HepG2 (cell line): Measurements from ENCODE around the gene IVD. TPM values are rescaled to one million over a fixed set of nuclear protein-coding genes. Genes with fewer than 3 reads are reported as not detected.

ENCODE experiments used
- ATAC-seq: fragments of 200-7000 bp; cut with Tn5 transposase; 3 replicates; pipeline ENCODE4 v1.9.1; 2020; ENCODE audit warnings: mild to moderate bottlenecking, moderate library complexity
- BruUV-seq: library from RNA; stranded (reverse); fragments of 400-500 nt; replicated peaks from 2 replicates; lab custom pipeline; 2021; lab: Mats Ljungman, UMichigan
- CTCF ChIA-PET: fragments of 300-600 bp; formaldehyde crosslinking; extraction: SDS; loops from one replicate; lab custom pipeline; 2021; ENCODE audit warnings: low total read pairs, inconsistent platforms, low intra/inter-chr PET ratio; lab: Yijun Ruan, JAX
- POLR2A ChIA-PET: fragments of 350-600 bp; sonication (Branson Sonifier 250); formaldehyde crosslinking; loops from one replicate; lab custom pipeline; 2020; ENCODE audit warnings: antibody characterized with exemption, inconsistent platforms; lab: Yijun Ruan, JAX
- DNase-seq: peaks from one replicate; pipeline ENCODE4 v3.0.0-alpha.2; 2015; ENCODE audit warnings: low spot score
- FAIRE-seq: peaks from 3 replicates; lab custom pipeline; 2011; peaks lifted over from hg19 to GRCh38; lab: Jason Lieb, UNC
- H2AFZ ChIP-seq: one replicate; pipeline ENCODE4 v1.6.1; 2011; ENCODE audit warnings: low read length, inconsistent platforms
- H3K27ac ChIP-seq: fragments of 300-600 bp; 3 replicates; pipeline ENCODE4 v1.8.0; 2011; ENCODE audit warnings: mixed run types, mild to moderate bottlenecking, mixed read lengths, low read length, inconsistent platforms; ENCODE audit not compliant: insufficient read depth; ENCODE audit errors: extremely low read length
- H3K27me3 ChIP-seq, 2 experiments: fragments of 200-600 bp in 1 of 2; 2 replicates in 1 of 2; 3 replicates in 1 of 2; pipeline versions ENCODE4 v1.6.0 to v1.8.0; 2011; ENCODE audit warnings: low read length in 2 of 2, mild to moderate bottlenecking in 2 of 2, moderate library complexity in 2 of 2, inconsistent platforms in 1 of 2; ENCODE audit not compliant: insufficient read depth in 2 of 2, control insufficient read depth in 1 of 2
- H3K36me3 ChIP-seq, 2 experiments: fragments of 200-600 bp in 1 of 2; replicated peaks in 1 of 2; 2 replicates in 1 of 2; 3 replicates in 1 of 2; pipeline versions ENCODE4 v1.5.1 to v1.8.0; 2011; ENCODE audit warnings: low read length in 2 of 2, inconsistent platforms in 1 of 2; ENCODE audit not compliant: insufficient read depth in 2 of 2, control insufficient read depth in 1 of 2
- H3K4me1 ChIP-seq: 2 replicates; pipeline ENCODE4 v1.5.1; 2012; ENCODE audit warnings: low read length, inconsistent platforms; ENCODE audit not compliant: insufficient read depth
- H3K4me2 ChIP-seq: 2 replicates; pipeline ENCODE4 v1.6.0; 2011; ENCODE audit warnings: low read depth, low read length, inconsistent platforms
- H3K4me3 ChIP-seq, 3 experiments: fragments of 200-600 bp in 1 of 3; sonication (generic), shearing (Covaris generic) in 1 of 3; replicated peaks in 1 of 3; 2 replicates each; pipeline ENCODE4 v1.5.1; 2011 to 2016; ENCODE audit warnings: low read length in 3 of 3, inconsistent platforms in 2 of 3, low read depth in 2 of 3, mild to moderate bottlenecking in 2 of 3, control low read depth in 1 of 3, mixed read lengths in 1 of 3; ENCODE audit not compliant: insufficient read depth in 1 of 3
- H3K79me2 ChIP-seq: one replicate; pipeline ENCODE4 v1.6.1; 2011; ENCODE audit warnings: low read length, inconsistent platforms; ENCODE audit not compliant: insufficient read depth
- H3K9ac ChIP-seq: 2 replicates; pipeline ENCODE4 v1.6.0; 2011; ENCODE audit warnings: mild to moderate bottlenecking, low read depth, low read length, inconsistent platforms; ENCODE audit not compliant: insufficient read depth
- H3K9me3 ChIP-seq: 2 replicates; pipeline ENCODE4 v1.5.1; 2012; ENCODE audit warnings: mild to moderate bottlenecking, low read length
- H4K20me1 ChIP-seq: 2 replicates; pipeline ENCODE4 v1.6.0; 2011; ENCODE audit warnings: inconsistent platforms, mild to moderate bottlenecking, low read length, moderate library complexity; ENCODE audit not compliant: insufficient read depth
- CBX2 ChIP-seq, 2 experiments: fragments of 200-600 bp in 1 of 2; sonication (generic); formaldehyde crosslinking in 1 of 2; IDR thresholded peaks; 2 replicates each; pipeline versions ENCODE4 v1.7.0 to v1.8.1; 2018 to 2022; ENCODE audit warnings: low read depth in 2 of 2, low read length in 1 of 2, mild to moderate bottlenecking in 1 of 2, missing genetic modification reagents in 1 of 2
- GATA4 ChIP-seq: sonication (generic); IDR thresholded peaks from 2 replicates; pipeline ENCODE4 v1.6.1; 2016; ENCODE audit warnings: antibody characterized with exemption, low read depth, borderline replicate concordance
- KLF11 ChIP-seq: IDR thresholded peaks from 2 replicates; pipeline ENCODE4 v1.6.1; 2016; ENCODE audit warnings: missing compliant biosample characterization
- NFRKB ChIP-seq: fragments of 450-650 bp; IDR thresholded peaks from 2 replicates; pipeline ENCODE4 v1.6.1; 2017
- NKX3-1 ChIP-seq: sonication (generic); formaldehyde crosslinking; IDR thresholded peaks from 2 replicates; pipeline ENCODE4 v1.5.0; 2020; ENCODE audit warnings: missing genetic modification reagents
- TBL1XR1 ChIP-seq: fragments of 150-350 bp; IDR thresholded peaks from 2 replicates; pipeline ENCODE4 v1.6.1; 2014; ENCODE audit warnings: borderline replicate concordance, low read length; ENCODE audit not compliant: partially characterized antibody
- ZBTB20 ChIP-seq: sonication (generic); formaldehyde crosslinking; IDR thresholded peaks from 2 replicates; pipeline ENCODE4 v1.8.1; 2023; ENCODE audit warnings: missing genetic modification reagents, low read depth, mild to moderate bottlenecking, borderline replicate concordance
- ZNF282 ChIP-seq: fragments of 450-650 bp; IDR thresholded peaks from 2 replicates; pipeline ENCODE4 v1.6.1; 2018; ENCODE audit not compliant: partially characterized antibody
- ZNF609 ChIP-seq: sonication (generic); formaldehyde crosslinking; IDR thresholded peaks from 2 replicates; pipeline ENCODE4 v1.4.0; 2020; ENCODE audit warnings: mild to moderate bottlenecking, missing genetic modification reagents, borderline replicate concordance
- ZNF616 ChIP-seq: sonication (generic); formaldehyde crosslinking; IDR thresholded peaks from 2 replicates; pipeline ENCODE4 v1.5.0; 2020; ENCODE audit warnings: low read depth, mild to moderate bottlenecking, missing genetic modification reagents
- WGBS: methylation state at CpG from one replicate; pipeline ENCODE4 v1.1.6; 2017; ENCODE audit warnings: low lambda C conversion rate; 5-methylcytosine and 5-hydroxymethylcytosine counted together
- in situ Hi-C: cut with HindIII; loops from 2 replicates; pipeline ENCODE4 v1.10.0; 2017; ENCODE audit warnings: low pct_unique_long_range_greater_than_20kb; ENCODE audit not compliant: extremely low pct_ligation_motif_present
- intact Hi-C: fragments of 100-400 bp; cut with micrococcal nuclease; formaldehyde crosslinking; loops from one replicate; pipeline ENCODE4 v1.10.0; 2022; ENCODE audit not compliant: unreplicated experiment
- polyA plus RNA-seq, 8 experiments: library from polyadenylated mRNA; depleted of rRNA in 3 of 8; stranded (reverse) in 7 of 8; unstranded in 1 of 8; fragments of >200 nt; fragmentation: Illumina TruSeq in 4 of 8; extraction: Trizol in 4 of 8; gene quantifications; 2 replicates each; pipeline versions ENCODE4 v1.2.1 to v1.2.3, GENCODE V29; 2011 to 2016; ENCODE audit warnings: low read depth in 4 of 8, missing spikeins in 1 of 8, mixed read lengths in 1 of 8; ENCODE audit not compliant: insufficient read depth in 1 of 8
- total RNA-seq, 5 experiments: library from RNA; depleted of rRNA; stranded (reverse); fragments of >200 nt; fragmentation: Illumina TruSeq; extraction: Trizol; gene quantifications; 2 replicates each; pipeline ENCODE4 v1.2.3, GENCODE V29; 2016; ENCODE audit warnings: low read depth in 1 of 5

The IVD gene
- total and polyA plus RNA-seq, 2 of the 13 experiments (the other 11 are each of a cell fraction or from before 2014, with no cell fraction given), result 48.0 to 53.9 TPM

GRCh38 chr15:40365624-40366456, 39.8 kb upstream of the IVD start:
- Histone ChIP-seq H3K4me3 (no peak overlapping the region), H3K79me2 (no peaks in the 10 kb centered on the region), H3K4me1 (no peaks in the 10 kb centered on the region), H3K9ac (no peak overlapping the region), H3K27ac (no peak overlapping the region), H3K36me3 (no peaks in the 10 kb centered on the region), H4K20me1 (no peaks in the 10 kb centered on the region), H3K4me2 (no peak overlapping the region), H3K27me3 (peaks cover 14 to 80% of the 10 kb centered on the region in 2 experiments), H3K9me3 (no peaks in the 10 kb centered on the region), H2AFZ (no peak overlapping the region)
- no peak for FAIRE-seq
- POLR2A ChIA-PET, result interaction anchor here (4.4 kb wide), 1 partner anchor 39 kb away, joined by 16 read pairs; the partner anchor contains the start of gene IVD
- in situ Hi-C loops, result no loop called here
- no TSS peak for BruUV-seq
- CTCF ChIA-PET, result no interaction called here
- 46% methylated on average over 11 of the region's 11 CpGs for WGBS
- TF ChIP-seq ZNF282 (no peak), NKX3-1 (CRISPR knock-in tag) (no peak), TBL1XR1 (no peak), KLF11 (no peak), CBX2 (IDR thresholded peaks at IDR 0.05; ENCODE audit: low read depth, low read length) (no peak), CBX2 (CRISPR knock-in tag; IDR thresholded peaks at IDR 0.05; ENCODE audit: low read depth) (no peak), ZNF609 (CRISPR knock-in tag) (no peak), ZNF616 (CRISPR knock-in tag) (no peak), GATA4 (no peak), ZBTB20 (CRISPR knock-in tag) (no peak), NFRKB (no peak)
- ATAC-seq, result no peak
- DNase-seq, result no peak
- intact Hi-C loops, result no loop called here
